Liver (tissue), 9 donors: ENCODE data around the gene SPATA2L. TPM values are rescaled to one million over a fixed set of nuclear protein-coding genes. Genes with fewer than 3 reads are reported as not detected.

Experiments used
- DNase-seq: peaks from one replicate; pipeline ENCODE4 v3.0.0-alpha.2; 2017; ENCODE audit warnings: low spot score
- H3K27ac ChIP-seq, 2 donors: one replicate each; pipeline ENCODE4 v1.7.0; 2013; ENCODE audit warnings: inconsistent platforms in 2 of 2, low read length in 2 of 2, control low read depth in 1 of 2, low read depth in 1 of 2, mild to moderate bottlenecking in 1 of 2
- H3K27me3 ChIP-seq, 4 donors: one replicate each; pipeline versions ENCODE4 v1.6.1 to v1.7.0; 2013; ENCODE audit warnings: low read length in 3 of 4, inconsistent platforms in 1 of 4, mild to moderate bottlenecking in 1 of 4, moderate library complexity in 1 of 4; ENCODE audit not compliant: control insufficient read depth in 4 of 4, insufficient read depth in 4 of 4
- H3K36me3 ChIP-seq, 4 donors: one replicate each; pipeline versions ENCODE4 v1.6.1 to v1.7.0; 2013; ENCODE audit warnings: low read length in 3 of 4, mild to moderate bottlenecking in 3 of 4, low read depth in 1 of 4, moderate library complexity in 1 of 4; ENCODE audit not compliant: control insufficient read depth in 4 of 4, insufficient read depth in 3 of 4
- H3K4me1 ChIP-seq, 4 donors: one replicate each; pipeline versions ENCODE4 v1.6.1 to v1.7.0; 2013; ENCODE audit warnings: low read length in 3 of 4, mild to moderate bottlenecking in 3 of 4, moderate library complexity in 1 of 4; ENCODE audit not compliant: control insufficient read depth in 4 of 4, insufficient read depth in 4 of 4
- H3K4me3 ChIP-seq, 3 donors: one replicate each; pipeline versions ENCODE4 v1.6.1 to v1.7.0; 2013; ENCODE audit warnings: low read length in 3 of 3, control low read depth in 1 of 3, low read depth in 1 of 3, mild to moderate bottlenecking in 1 of 3
- H3K9ac ChIP-seq, 2 donors: one replicate each; pipeline ENCODE4 v1.7.0; 2013; ENCODE audit warnings: low read length in 2 of 2, mild to moderate bottlenecking in 2 of 2, moderate library complexity in 2 of 2, control low read depth in 1 of 2, low read depth in 1 of 2
- H3K9me3 ChIP-seq, 4 donors: one replicate each; pipeline versions ENCODE4 v1.6.1 to v1.7.0; 2013; ENCODE audit warnings: low read length in 3 of 4; ENCODE audit not compliant: control insufficient read depth in 4 of 4
- EGR1 ChIP-seq, 2 donors: IDR thresholded peaks; 2 replicates each; pipeline ENCODE4 v1.6.1; 2016 to 2018; ENCODE audit warnings: antibody characterized with exemption in 2 of 2, low read depth in 2 of 2
- FOXA1 ChIP-seq: IDR thresholded peaks from 2 replicates; pipeline ENCODE4 v1.6.1; 2016; ENCODE audit warnings: antibody characterized with exemption
- FOXA2 ChIP-seq: IDR thresholded peaks from 2 replicates; pipeline ENCODE4 v1.6.1; 2016; ENCODE audit warnings: antibody characterized with exemption
- GABPA ChIP-seq, 2 donors: IDR thresholded peaks in 1 of 2; conservative IDR thresholded peaks in 1 of 2; 2 replicates each; pipeline ENCODE4 v1.6.1; 2016; ENCODE audit warnings: antibody characterized with exemption in 2 of 2, mild to moderate bottlenecking in 1 of 2, moderate library complexity in 1 of 2
- HNF4A ChIP-seq, 2 donors: conservative IDR thresholded peaks; 2 replicates each; pipeline ENCODE4 v1.6.1; 2016; ENCODE audit warnings: antibody characterized with exemption in 2 of 2, mild to moderate bottlenecking in 2 of 2
- HNF4G ChIP-seq: IDR thresholded peaks from 2 replicates; pipeline ENCODE4 v1.6.1; 2016; ENCODE audit warnings: antibody characterized with exemption
- NR2F2 ChIP-seq: IDR thresholded peaks from 2 replicates; pipeline ENCODE4 v1.6.1; 2016; ENCODE audit warnings: antibody characterized with exemption
- RXRA ChIP-seq, 2 donors: IDR thresholded peaks; 2 replicates each; pipeline ENCODE4 v1.6.1; 2017 to 2018; ENCODE audit warnings: antibody characterized with exemption in 2 of 2, mild to moderate bottlenecking in 1 of 2
- SP1 ChIP-seq: IDR thresholded peaks from 2 replicates; pipeline ENCODE4 v1.6.1; 2018; ENCODE audit warnings: antibody characterized with exemption, mild to moderate bottlenecking
- TAF1 ChIP-seq: conservative IDR thresholded peaks from 2 replicates; pipeline ENCODE4 v1.6.1; 2016; ENCODE audit warnings: antibody characterized with exemption, mild to moderate bottlenecking
- YY1 ChIP-seq: IDR thresholded peaks from 2 replicates; pipeline ENCODE4 v1.6.1; 2016; ENCODE audit warnings: antibody characterized with exemption, mild to moderate bottlenecking
- WGBS: extraction: QIAGEN DNeasy Blood & Tissue Kit; methylation state at CpG from one replicate; pipeline ENCODE4 v1.1.7; 2013; 5-methylcytosine and 5-hydroxymethylcytosine counted together
- polyA plus RNA-seq, 2 donors: library from polyadenylated mRNA; stranded (reverse) in 1 of 2; unstranded in 1 of 2; fragments of 200-250 nt in 1 of 2; fragments of >200 nt in 1 of 2; fragmentation: Nextera tagmentation in 1 of 2; extraction: Ambion mirVana in 1 of 2; gene quantifications; one replicate each; pipeline versions ENCODE4 v1.2.1 to v1.2.3, GENCODE V29; 2013 to 2015
- total RNA-seq, 2 donors: library from RNA; depleted of rRNA; stranded (reverse); fragments of >200 nt; gene quantifications; one replicate each; pipeline ENCODE4 v1.2.3, GENCODE V29; 2014
- TF ChIP-seq, protein P1 (sequence below): IDR thresholded peaks from 2 replicates; pipeline ENCODE4 v1.6.1; 2016; ENCODE audit warnings: antibody characterized with exemption, mild to moderate bottlenecking
- TF ChIP-seq, protein P2 (sequence below): IDR thresholded peaks from 2 replicates; pipeline ENCODE4 v1.6.1; 2016; ENCODE audit warnings: antibody characterized with exemption
- TF ChIP-seq, protein P3 (sequence below): fragments of 150-350 bp; IDR thresholded peaks from 2 replicates; pipeline ENCODE4 v1.5.1; 2017; ENCODE audit warnings: improper control_type of control experiment, low read depth, low read length; ENCODE audit not compliant: missing input control
- TF ChIP-seq, protein P4 (sequence below): IDR thresholded peaks from 2 replicates; pipeline ENCODE4 v1.6.1; 2016; ENCODE audit warnings: antibody characterized with exemption
- donor health status: healthy.
- donor health status: healthy.
- donor health status: healthy.
- donor health status: healthy.
- donor health status: healthy.

SPATA2L gene
- total and polyA plus RNA-seq, 4 donors: 4.6 to 11.3 (median 6.9) TPM

DNA sequence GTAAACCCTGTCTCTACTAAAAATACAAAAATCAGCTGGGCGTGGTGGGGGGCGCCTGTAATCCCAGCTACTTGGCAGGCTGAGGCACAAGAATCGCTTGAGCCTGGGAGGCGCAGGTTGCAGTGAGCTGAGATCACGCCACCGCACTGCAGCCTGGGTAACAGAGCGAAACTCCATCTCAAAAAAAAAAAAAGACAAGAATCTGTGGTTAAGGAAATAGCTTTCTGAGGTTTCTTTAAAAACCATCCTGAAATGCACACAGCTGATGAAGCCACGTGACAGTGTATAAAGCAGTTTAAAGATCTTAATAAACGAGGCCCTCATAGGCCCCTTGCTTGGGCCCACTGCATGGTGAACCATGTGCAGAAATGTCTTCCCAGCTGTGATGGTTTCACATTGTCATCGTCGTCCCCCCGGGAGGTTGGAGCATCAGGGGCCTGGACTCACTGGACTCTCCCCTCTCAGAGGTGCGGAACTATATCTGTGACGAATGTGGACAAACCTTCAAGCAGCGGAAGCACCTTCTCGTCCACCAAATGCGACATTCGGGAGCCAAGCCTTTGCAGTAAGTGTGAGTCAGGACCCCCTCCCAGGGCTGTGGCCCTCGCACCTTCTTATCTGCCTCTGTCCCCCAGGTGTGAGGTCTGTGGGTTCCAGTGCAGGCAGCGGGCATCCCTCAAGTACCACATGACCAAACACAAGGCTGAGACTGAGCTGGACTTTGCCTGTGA, 36.0 kb upstream of the SPATA2L start:
- Histone ChIP-seq H3K4me3 (no peak overlapping the region), H3K4me1 (peaks cover 0 to 2% (median 0%) of the 10 kb centered on the region in 4 donors), H3K9me3 (no peaks in the 10 kb centered on the region), H3K36me3 (peaks cover 37 to 83% (median 50%) of the 10 kb centered on the region in 4 donors), H3K27ac (no peak overlapping the region), H3K27me3 (no peaks in the 10 kb centered on the region), H3K9ac (no peak overlapping the region)
- DNase-seq: no peak
- WGBS: 94% methylated on average over 20 of the region's 20 CpGs
- TF ChIP-seq TAF1 (no peak), YY1 (no peak), HNF4A (conservative IDR thresholded peaks at IDR 0.05) (no peak), GABPA (IDR thresholded peaks at IDR 0.05 in 1 of 2, conservative IDR thresholded peaks at IDR 0.05 in 1 of 2) (no peak), EGR1 (IDR thresholded peaks at IDR 0.05; ENCODE audit: low read depth in 2 of 2) (no peak), HNF4G (no peak), FOXA2 (no peak)
- TF ChIP-seq, protein P1, sequence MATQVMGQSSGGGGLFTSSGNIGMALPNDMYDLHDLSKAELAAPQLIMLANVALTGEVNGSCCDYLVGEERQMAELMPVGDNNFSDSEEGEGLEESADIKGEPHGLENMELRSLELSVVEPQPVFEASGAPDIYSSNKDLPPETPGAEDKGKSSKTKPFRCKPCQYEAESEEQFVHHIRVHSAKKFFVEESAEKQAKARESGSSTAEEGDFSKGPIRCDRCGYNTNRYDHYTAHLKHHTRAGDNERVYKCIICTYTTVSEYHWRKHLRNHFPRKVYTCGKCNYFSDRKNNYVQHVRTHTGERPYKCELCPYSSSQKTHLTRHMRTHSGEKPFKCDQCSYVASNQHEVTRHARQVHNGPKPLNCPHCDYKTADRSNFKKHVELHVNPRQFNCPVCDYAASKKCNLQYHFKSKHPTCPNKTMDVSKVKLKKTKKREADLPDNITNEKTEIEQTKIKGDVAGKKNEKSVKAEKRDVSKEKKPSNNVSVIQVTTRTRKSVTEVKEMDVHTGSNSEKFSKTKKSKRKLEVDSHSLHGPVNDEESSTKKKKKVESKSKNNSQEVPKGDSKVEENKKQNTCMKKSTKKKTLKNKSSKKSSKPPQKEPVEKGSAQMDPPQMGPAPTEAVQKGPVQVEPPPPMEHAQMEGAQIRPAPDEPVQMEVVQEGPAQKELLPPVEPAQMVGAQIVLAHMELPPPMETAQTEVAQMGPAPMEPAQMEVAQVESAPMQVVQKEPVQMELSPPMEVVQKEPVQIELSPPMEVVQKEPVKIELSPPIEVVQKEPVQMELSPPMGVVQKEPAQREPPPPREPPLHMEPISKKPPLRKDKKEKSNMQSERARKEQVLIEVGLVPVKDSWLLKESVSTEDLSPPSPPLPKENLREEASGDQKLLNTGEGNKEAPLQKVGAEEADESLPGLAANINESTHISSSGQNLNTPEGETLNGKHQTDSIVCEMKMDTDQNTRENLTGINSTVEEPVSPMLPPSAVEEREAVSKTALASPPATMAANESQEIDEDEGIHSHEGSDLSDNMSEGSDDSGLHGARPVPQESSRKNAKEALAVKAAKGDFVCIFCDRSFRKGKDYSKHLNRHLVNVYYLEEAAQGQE: no peak
- TF ChIP-seq, protein P2, sequence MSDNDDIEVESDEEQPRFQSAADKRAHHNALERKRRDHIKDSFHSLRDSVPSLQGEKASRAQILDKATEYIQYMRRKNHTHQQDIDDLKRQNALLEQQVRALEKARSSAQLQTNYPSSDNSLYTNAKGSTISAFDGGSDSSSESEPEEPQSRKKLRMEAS: no peak

DNA sequence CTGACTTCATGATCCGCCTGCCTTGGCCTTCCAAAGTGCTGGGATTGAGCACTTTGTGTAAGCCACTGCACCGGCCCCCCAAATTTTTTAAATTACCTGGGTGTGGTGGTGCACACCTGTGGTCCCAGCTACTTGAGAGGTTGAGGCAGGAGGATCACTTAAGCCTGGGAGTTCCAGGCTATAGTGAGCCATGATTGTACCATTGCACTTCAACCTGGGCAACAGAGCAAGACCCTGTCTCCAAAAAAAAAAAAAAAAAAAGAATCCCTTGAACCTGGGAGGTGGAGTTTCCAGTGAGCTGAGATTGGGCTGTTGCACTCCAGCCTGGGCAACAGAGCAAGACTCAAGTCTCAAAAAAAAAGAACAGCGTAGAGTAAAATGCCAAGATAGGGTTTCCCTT, 35.0 kb upstream of the SPATA2L start:
- 99% methylated on average over 3 of the region's 3 CpGs for WGBS

More for the DNA sequence above, 35.0 kb upstream of the SPATA2L start:
- peaks cover 44 to 90% (median 54%) of the 10 kb centered on the region in 4 donors for H3K36me3 ChIP-seq
- no peak overlapping the region for H3K9ac ChIP-seq
- H3K4me3 ChIP-seq: no peak overlapping the region
- peaks cover 0 to 2% (median 0%) of the 10 kb centered on the region in 4 donors for H3K4me1 ChIP-seq
- no peak overlapping the region for H3K27ac ChIP-seq
- no peaks in the 10 kb centered on the region for H3K27me3 ChIP-seq
- no peak for DNase-seq
- H3K9me3 ChIP-seq: no peaks in the 10 kb centered on the region
- no peak for TF ChIP-seq NR2F2
- TF ChIP-seq FOXA1: no peak
- TF ChIP-seq, protein P3, sequence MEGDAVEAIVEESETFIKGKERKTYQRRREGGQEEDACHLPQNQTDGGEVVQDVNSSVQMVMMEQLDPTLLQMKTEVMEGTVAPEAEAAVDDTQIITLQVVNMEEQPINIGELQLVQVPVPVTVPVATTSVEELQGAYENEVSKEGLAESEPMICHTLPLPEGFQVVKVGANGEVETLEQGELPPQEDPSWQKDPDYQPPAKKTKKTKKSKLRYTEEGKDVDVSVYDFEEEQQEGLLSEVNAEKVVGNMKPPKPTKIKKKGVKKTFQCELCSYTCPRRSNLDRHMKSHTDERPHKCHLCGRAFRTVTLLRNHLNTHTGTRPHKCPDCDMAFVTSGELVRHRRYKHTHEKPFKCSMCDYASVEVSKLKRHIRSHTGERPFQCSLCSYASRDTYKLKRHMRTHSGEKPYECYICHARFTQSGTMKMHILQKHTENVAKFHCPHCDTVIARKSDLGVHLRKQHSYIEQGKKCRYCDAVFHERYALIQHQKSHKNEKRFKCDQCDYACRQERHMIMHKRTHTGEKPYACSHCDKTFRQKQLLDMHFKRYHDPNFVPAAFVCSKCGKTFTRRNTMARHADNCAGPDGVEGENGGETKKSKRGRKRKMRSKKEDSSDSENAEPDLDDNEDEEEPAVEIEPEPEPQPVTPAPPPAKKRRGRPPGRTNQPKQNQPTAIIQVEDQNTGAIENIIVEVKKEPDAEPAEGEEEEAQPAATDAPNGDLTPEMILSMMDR: no peak
- no peak for TF ChIP-seq SP1
- TF ChIP-seq HNF4A (conservative IDR thresholded peaks at IDR 0.05): no peak
- no peak for TF ChIP-seq TAF1
- no peak for TF ChIP-seq FOXA2
- TF ChIP-seq, protein P1: no peak
- no peak for TF ChIP-seq YY1
- no peak for TF ChIP-seq RXRA (IDR thresholded peaks at IDR 0.05)
- no peak for TF ChIP-seq GABPA (IDR thresholded peaks at IDR 0.05 in 1 of 2, conservative IDR thresholded peaks at IDR 0.05 in 1 of 2)
- TF ChIP-seq, protein P4, sequence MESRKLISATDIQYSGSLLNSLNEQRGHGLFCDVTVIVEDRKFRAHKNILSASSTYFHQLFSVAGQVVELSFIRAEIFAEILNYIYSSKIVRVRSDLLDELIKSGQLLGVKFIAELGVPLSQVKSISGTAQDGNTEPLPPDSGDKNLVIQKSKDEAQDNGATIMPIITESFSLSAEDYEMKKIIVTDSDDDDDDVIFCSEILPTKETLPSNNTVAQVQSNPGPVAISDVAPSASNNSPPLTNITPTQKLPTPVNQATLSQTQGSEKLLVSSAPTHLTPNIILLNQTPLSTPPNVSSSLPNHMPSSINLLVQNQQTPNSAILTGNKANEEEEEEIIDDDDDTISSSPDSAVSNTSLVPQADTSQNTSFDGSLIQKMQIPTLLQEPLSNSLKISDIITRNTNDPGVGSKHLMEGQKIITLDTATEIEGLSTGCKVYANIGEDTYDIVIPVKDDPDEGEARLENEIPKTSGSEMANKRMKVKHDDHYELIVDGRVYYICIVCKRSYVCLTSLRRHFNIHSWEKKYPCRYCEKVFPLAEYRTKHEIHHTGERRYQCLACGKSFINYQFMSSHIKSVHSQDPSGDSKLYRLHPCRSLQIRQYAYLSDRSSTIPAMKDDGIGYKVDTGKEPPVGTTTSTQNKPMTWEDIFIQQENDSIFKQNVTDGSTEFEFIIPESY: no peak
